Measurements from ENCODE around the gene MPPED1. TPM values are rescaled to one million over a fixed set of nuclear protein-coding genes. Genes with fewer than 3 reads are reported as not detected.

Gene MPPED1
- total and polyA plus RNA-seq, 2 of the 13 experiments (the other 11 are each of a cell fraction or from before 2014, with no cell fraction given), result 0.77 TPM; not detected in 1

- TF ChIP-seq ZNF75D (CRISPR knock-in tag; IDR thresholded peaks at IDR 0.05; ENCODE audit: borderline replicate concordance), result no peak
- TF ChIP-seq KDM2A (CRISPR knock-in tag; IDR thresholded peaks at IDR 0.05; ENCODE audit: borderline replicate concordance, low read depth), result no peak; the same call in 1 of the 2 replicates
- TF ChIP-seq TFDP2 (CRISPR knock-in tag; IDR thresholded peaks at IDR 0.05), result no peak
- TF ChIP-seq ZNF558 (CRISPR knock-in tag; IDR thresholded peaks at IDR 0.05; ENCODE audit: borderline replicate concordance), result no peak; the same call in 1 of the 2 replicates
- TF ChIP-seq ZSCAN21 (CRISPR knock-in tag; IDR thresholded peaks at IDR 0.05; ENCODE audit: borderline replicate concordance), result no peak
- peak; percentile 78 for TF ChIP-seq RBFOX2 (IDR thresholded peaks at IDR 0.05; ENCODE audit: low read depth, low read length)
- TF ChIP-seq ZFP37 (CRISPR knock-in tag; IDR thresholded peaks at IDR 0.05; ENCODE audit: borderline replicate concordance), result no peak
- 0 out of 2 replicates have a peak, but pooled peaks have one; percentile 46 for TF ChIP-seq DNMT1 (CRISPR knock-in tag; IDR thresholded peaks at IDR 0.05)
- TF ChIP-seq SIN3B (IDR thresholded peaks at IDR 0.05; ENCODE audit: low read length), result no peak
- no peak for TF ChIP-seq NR0B2 (CRISPR knock-in tag; IDR thresholded peaks at IDR 0.05)
- TF ChIP-seq MAZ (IDR thresholded peaks at IDR 0.05; ENCODE audit: borderline replicate concordance, low read depth, low read length), result no peak
- TF ChIP-seq MAZ (CRISPR knock-in tag; IDR thresholded peaks at IDR 0.05; ENCODE audit: low read depth), result peak; percentile 73
- TF ChIP-seq ZNF20 (CRISPR knock-in tag; IDR thresholded peaks at IDR 0.05), result no peak
- no peak for TF ChIP-seq ZXDC (CRISPR knock-in tag; IDR thresholded peaks at IDR 0.05)
- TF ChIP-seq ZNF552 (CRISPR knock-in tag; IDR thresholded peaks at IDR 0.05; ENCODE audit: borderline replicate concordance), result no peak
- peak; percentile 73; the same call in 1 of the 2 replicates for TF ChIP-seq MTA1 (CRISPR knock-in tag; IDR thresholded peaks at IDR 0.05; ENCODE audit: borderline replicate concordance)
- TF ChIP-seq ZNF572 (CRISPR knock-in tag; IDR thresholded peaks at IDR 0.05), result no peak
- TF ChIP-seq HOXA5 (CRISPR knock-in tag; IDR thresholded peaks at IDR 0.05), result no peak
- TF ChIP-seq MED1 (CRISPR knock-in tag; IDR thresholded peaks at IDR 0.05), result peak; percentile 75
- no peak for TF ChIP-seq RELA (CRISPR knock-in tag; IDR thresholded peaks at IDR 0.05)
- TF ChIP-seq NFKBIZ (CRISPR knock-in tag; IDR thresholded peaks at IDR 0.05), result no peak
- TF ChIP-seq GMEB2 (CRISPR knock-in tag; IDR thresholded peaks at IDR 0.05; ENCODE audit: low read depth), result no peak
- no peak for TF ChIP-seq ZNF251 (CRISPR knock-in tag; IDR thresholded peaks at IDR 0.05)
- peak; percentile 24 for TF ChIP-seq SRSF1 (optimal IDR thresholded peaks at IDR 0.05; ENCODE audit: low read depth, low read length)
Measured at GRCh38 chr22:43396934-43397457, 14.8 kb upstream of the MPPED1 start (continued).
